Testis (tissue), 3 donors: ENCODE measurements around the gene RNF38. TPM values are rescaled to one million over a fixed set of nuclear protein-coding genes. Genes with fewer than 3 reads are reported as not detected.

Source experiments
- DNase-seq: peaks from one replicate; pipeline ENCODE4 v3.0.0-alpha.2; 2019
- H3K27ac ChIP-seq, 2 donors: fragments of 200-600 bp; sonication (generic); one replicate each; pipeline ENCODE4 v1.5.1; 2019
- H3K27me3 ChIP-seq: fragments of 200-600 bp; sonication (generic); one replicate; pipeline ENCODE4 v1.5.1; 2019
- H3K36me3 ChIP-seq: fragments of 200-600 bp; sonication (generic); one replicate; pipeline ENCODE4 v1.5.1; 2017; ENCODE audit warnings: low read depth; ENCODE audit errors: missing control alignments
- H3K4me1 ChIP-seq: fragments of 200-600 bp; sonication (generic); one replicate; pipeline ENCODE4 v1.5.1; 2019
- H3K4me3 ChIP-seq, 2 donors: fragments of 200-600 bp; sonication (generic); one replicate each; pipeline ENCODE4 v1.5.1; 2017 to 2019
- H3K9me3 ChIP-seq: fragments of 200-600 bp; sonication (generic); one replicate; pipeline ENCODE4 v1.5.1; 2017
- POLR2A ChIP-seq: fragments of 450-650 bp; IDR thresholded peaks from one replicate; pipeline ENCODE4 v1.6.1; 2017; ENCODE audit warnings: antibody characterized with exemption, mild to moderate bottlenecking, moderate library complexity
- WGBS, 2 donors: methylation state at CpG; one replicate each; pipeline ENCODE4 v1.1.5; 2018; 5-methylcytosine and 5-hydroxymethylcytosine counted together
- intact Hi-C: fragments of 100-400 bp; cut with DNase I; formaldehyde crosslinking; loops from one replicate; pipeline ENCODE4 v1.15.1; 2023; ENCODE audit warnings: low total_unique reads
- polyA plus RNA-seq: library from polyadenylated mRNA; stranded (reverse); fragments of 350-450 nt; fragmentation: Illumina TruSeq; extraction: RNeasy Lipid Tissue Mini Kit (QIAGEN cat#74804); gene quantifications from one replicate; pipeline ENCODE4 v1.2.3, GENCODE V29; 2014; ENCODE audit warnings: low read depth, low replicate concordance; ENCODE audit not compliant: insufficient read depth
- total RNA-seq, 2 donors: library from RNA; depleted of rRNA; stranded (reverse); fragments of >200 nt; gene quantifications; one replicate each; pipeline ENCODE4 v1.2.3, GENCODE V29; 2016
- TF ChIP-seq, protein P1 (sequence below), 3 experiments: fragments of 450-650 bp in 2 of 3; fragments of 200-600 bp in 1 of 3; sonication (generic) in 1 of 3; IDR thresholded peaks; one replicate each; pipeline ENCODE4 v1.5.1; 2016 to 2019; ENCODE audit warnings: antibody characterized with exemption in 3 of 3, mild to moderate bottlenecking in 2 of 3, moderate library complexity in 1 of 3

The RNF38 gene
- total and polyA plus RNA-seq, 3 donors from 2014 or later = 116 to 197 (median 117) TPM

DNA sequence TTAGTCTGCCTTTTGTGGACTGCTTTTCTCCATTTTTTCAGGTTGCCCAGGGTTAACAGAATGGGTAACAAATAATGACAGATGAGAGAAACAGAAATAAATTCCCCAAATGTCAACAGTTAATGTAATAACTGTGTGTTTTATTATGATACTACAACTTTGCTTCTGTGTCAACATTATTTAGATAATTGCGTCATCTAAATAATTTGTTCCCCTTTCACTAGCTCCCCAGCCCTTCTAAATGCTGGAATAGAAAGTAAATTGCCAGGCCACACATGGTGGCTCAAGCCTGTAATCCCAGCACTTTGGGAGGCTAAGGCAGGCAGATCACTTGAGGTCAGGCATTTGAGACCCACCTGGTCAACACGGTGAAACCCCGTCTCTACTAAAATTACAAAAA is 53.5 kb downstream of the RNF38 start:
- 92 to 97% methylated on average over 3 of the region's 3 CpGs for WGBS, 2 donors
- no peak overlapping the region for H3K27ac ChIP-seq
- no peak overlapping the region for H3K4me3 ChIP-seq
- intact Hi-C loops = no loop called here
- no peaks in the 10 kb centered on the region for H3K9me3 ChIP-seq
- H3K27me3 ChIP-seq = no peaks in the 10 kb centered on the region
- H3K4me1 ChIP-seq = no peaks in the 10 kb centered on the region
- TF ChIP-seq POLR2A = no peak
- TF ChIP-seq, protein P1, sequence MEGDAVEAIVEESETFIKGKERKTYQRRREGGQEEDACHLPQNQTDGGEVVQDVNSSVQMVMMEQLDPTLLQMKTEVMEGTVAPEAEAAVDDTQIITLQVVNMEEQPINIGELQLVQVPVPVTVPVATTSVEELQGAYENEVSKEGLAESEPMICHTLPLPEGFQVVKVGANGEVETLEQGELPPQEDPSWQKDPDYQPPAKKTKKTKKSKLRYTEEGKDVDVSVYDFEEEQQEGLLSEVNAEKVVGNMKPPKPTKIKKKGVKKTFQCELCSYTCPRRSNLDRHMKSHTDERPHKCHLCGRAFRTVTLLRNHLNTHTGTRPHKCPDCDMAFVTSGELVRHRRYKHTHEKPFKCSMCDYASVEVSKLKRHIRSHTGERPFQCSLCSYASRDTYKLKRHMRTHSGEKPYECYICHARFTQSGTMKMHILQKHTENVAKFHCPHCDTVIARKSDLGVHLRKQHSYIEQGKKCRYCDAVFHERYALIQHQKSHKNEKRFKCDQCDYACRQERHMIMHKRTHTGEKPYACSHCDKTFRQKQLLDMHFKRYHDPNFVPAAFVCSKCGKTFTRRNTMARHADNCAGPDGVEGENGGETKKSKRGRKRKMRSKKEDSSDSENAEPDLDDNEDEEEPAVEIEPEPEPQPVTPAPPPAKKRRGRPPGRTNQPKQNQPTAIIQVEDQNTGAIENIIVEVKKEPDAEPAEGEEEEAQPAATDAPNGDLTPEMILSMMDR (IDR thresholded peaks at IDR 0.05) = no peak
- no peak for DNase-seq
- H3K36me3 ChIP-seq = no peaks in the 10 kb centered on the region

DNA sequence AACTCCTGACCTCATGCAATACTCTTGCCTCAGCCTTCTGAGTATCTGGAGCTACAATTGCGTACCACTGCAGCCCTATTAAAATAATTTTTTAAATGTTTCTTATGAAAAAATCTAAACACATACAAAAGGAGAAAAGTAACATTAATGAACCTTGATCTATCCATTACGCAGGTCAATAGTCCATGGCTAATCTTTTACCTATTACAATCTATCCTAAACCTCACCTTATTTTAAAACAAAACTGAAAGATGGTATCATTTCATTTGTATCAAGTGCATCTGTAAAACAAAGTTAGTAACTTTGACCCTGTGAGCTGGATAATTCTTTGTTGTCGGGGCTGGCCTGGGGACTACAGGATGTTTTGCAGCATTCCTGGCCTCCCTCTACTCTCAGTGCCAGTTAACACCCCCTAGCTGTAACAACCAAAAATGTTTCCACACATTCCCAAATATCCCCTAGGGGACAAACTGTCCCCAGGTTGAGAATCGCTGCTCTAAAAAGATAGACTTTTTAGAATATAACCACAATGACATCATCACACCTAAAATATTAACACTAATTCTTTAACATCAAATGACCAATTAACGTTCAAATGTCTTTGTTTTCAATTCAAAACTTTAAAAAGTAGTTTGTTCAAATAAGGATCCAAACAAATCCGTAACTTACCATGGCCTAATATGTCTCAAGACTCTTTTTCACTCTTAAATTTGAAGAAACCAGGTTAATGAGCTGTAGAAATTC is 54.8 kb downstream of the RNF38 start:
- intact Hi-C loops = no loop called here
- TF ChIP-seq POLR2A = no peak
- TF ChIP-seq, protein P1 (IDR thresholded peaks at IDR 0.05) = no peak
- Histone ChIP-seq H3K4me3 (no peak overlapping the region), H3K27ac (no peak overlapping the region), H3K9me3 (no peaks in the 10 kb centered on the region), H3K36me3 (no peaks in the 10 kb centered on the region), H3K4me1 (no peaks in the 10 kb centered on the region), H3K27me3 (no peaks in the 10 kb centered on the region)
- 72 to 77% methylated on average over 6 of the region's 6 CpGs for WGBS, 2 donors
- DNase-seq = no peak

DNA sequence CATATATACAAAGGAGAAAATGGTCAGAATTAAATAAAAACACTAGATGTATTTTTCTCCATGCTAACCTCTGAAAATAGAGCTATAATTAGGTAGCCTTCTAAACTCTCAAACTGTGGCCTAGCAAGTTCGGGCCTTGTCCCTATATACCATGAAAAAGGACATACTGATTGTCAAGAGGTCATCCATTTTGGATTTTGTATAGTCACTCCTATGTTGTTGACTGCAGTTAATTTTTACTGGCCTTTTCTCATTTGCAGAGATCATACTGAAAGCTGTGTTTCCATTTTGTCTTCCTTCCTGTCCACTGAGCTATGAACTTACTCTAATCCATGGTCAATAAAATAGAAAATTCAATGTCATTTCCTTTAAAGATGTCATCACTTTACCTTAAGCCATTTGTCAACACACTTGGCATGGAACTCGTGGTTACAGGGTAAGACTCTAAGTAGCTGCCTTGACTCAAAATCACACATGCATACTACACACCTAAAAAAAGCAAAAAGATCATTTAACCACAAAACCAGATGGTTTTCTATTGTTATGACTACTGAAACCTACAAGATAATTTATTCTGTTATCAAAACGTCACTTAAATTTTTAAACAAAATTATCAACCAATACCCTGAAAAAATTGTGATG is 58.0 kb downstream of the RNF38 start:
- intact Hi-C loops = no loop called here
- Histone ChIP-seq H3K36me3 (no peaks in the 10 kb centered on the region), H3K4me1 (no peaks in the 10 kb centered on the region), H3K4me3 (no peak overlapping the region), H3K27me3 (no peaks in the 10 kb centered on the region), H3K27ac (no peak overlapping the region), H3K9me3 (no peaks in the 10 kb centered on the region)
- TF ChIP-seq, protein P1 (IDR thresholded peaks at IDR 0.05) = no peak
- TF ChIP-seq POLR2A = no peak
- WGBS, 2 donors = 90% methylated on average over 3 of the region's 3 CpGs
- DNase-seq = no peak

DNA sequence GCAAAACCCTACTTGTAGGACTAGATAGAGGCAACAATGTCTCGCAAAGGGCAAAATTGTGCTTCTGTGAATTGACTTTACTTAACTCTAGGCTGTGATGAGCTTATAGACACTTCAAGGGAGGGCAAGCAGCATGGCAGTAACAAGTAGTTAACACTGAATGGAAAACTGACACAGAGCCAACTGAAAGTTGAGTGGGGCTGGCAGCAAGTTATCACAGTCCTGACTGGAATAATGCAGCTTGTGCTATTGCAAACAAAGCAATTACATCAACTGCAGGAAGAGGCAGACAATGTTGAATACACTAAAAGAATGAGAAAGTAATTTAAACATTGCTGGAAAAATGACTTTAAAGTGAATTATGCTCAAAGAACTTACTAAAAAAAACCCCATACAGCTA is 62.2 kb downstream of the RNF38 start:
- TF ChIP-seq POLR2A = no peak
- TF ChIP-seq, protein P1 (IDR thresholded peaks at IDR 0.05) = no peak
- intact Hi-C loops = no loop called here
- no peaks in the 10 kb centered on the region for H3K36me3 ChIP-seq
- no peak overlapping the region for H3K27ac ChIP-seq
- H3K27me3 ChIP-seq = no peaks in the 10 kb centered on the region
- no peaks in the 10 kb centered on the region for H3K4me1 ChIP-seq
- H3K4me3 ChIP-seq = no peak overlapping the region
- 88 to 93% methylated on average over 1 of the region's 1 CpG for WGBS, 2 donors
- DNase-seq = no peak
- H3K9me3 ChIP-seq = no peaks in the 10 kb centered on the region
